Measurements from ENCODE around the gene SERPINB6. TPM values are rescaled to one million over a fixed set of nuclear protein-coding genes. Genes with fewer than 3 reads are reported as not detected.
A peak's percentile ranks its signal among the peaks of the same experiment; 100 is the strongest.

SERPINB6 gene
- total RNA-seq, 1 donor from 2014 or later, result 56.1 TPM

GRCh38 chr6:2989332-2990247 is 18.2 kb upstream of the SERPINB6 start:
- DNase-seq (peak; percentile 58), ATAC-seq (ENCODE audit: low read depth) (peak; percentile 67)
- ChIA-PET CTCF (interaction anchor here (1.0 to 4.8 kb wide), 21 partner anchors 10 to 270 kb away, joined by 3 to 62 read pairs (median 8); partner anchors contain the start of genes NQO2, RIPK1 and SERPINB1), POLR2A (interaction anchor here (0.5 to 3.9 kb wide), 42 partner anchors 10 to 1149 kb away, joined by 3 to 77 read pairs (median 11); partner anchors contain the start of genes BPHL, NQO2, RIPK1 and SERPINB1)
- intact Hi-C loops (cut with micrococcal nuclease), result loop anchor here (1.0 to 10.0 kb wide), 14 partner anchors 10 to 1035 kb away; partner anchors contain the start of genes BPHL, NQO2, SERPINB1 and SERPINB6
- H3K27ac Mint-ChIP-seq, result peak overlapping the region; percentile 99
- no peak for TF ChIP-seq CTCF (IDR thresholded peaks at IDR 0.05)
- H3K36me3 Mint-ChIP-seq (ENCODE audit: low read depth), result peaks cover 13% of the 10 kb centered on the region
- H3K4me3 Mint-ChIP-seq, result peak overlapping the region; percentile 93
- H3K27me3 Mint-ChIP-seq, result no peaks in the 10 kb centered on the region
- H3K4me1 Mint-ChIP-seq, result peaks cover 21% of the 10 kb centered on the region
- H3K9me3 Mint-ChIP-seq, result no peaks in the 10 kb centered on the region

- ChIA-PET CTCF (interaction anchor here (0.6 to 4.8 kb wide), 21 partner anchors 11 to 263 kb away, joined by 3 to 62 read pairs (median 7); partner anchors contain the start of genes NQO2, RIPK1 and SERPINB1), POLR2A (interaction anchor here (0.5 to 3.9 kb wide), 34 partner anchors 9 to 1033 kb away, joined by 3 to 77 read pairs (median 14); partner anchors contain the start of genes NQO2, RIPK1, SERPINB1 and SERPINB6)
- peak overlapping the region; percentile 93 for H3K4me3 Mint-ChIP-seq
- no peak for TF ChIP-seq CTCF (IDR thresholded peaks at IDR 0.05)
- ATAC-seq (ENCODE audit: low read depth) (peak; percentile 83), DNase-seq (peak; percentile 87)
- H3K27me3 Mint-ChIP-seq, result peaks cover under 1% of the 10 kb centered on the region
- peaks cover 13% of the 10 kb centered on the region for H3K36me3 Mint-ChIP-seq (ENCODE audit: low read depth)
- H3K27ac Mint-ChIP-seq, result peak overlapping the region; percentile 99
- intact Hi-C loops (cut with micrococcal nuclease), result loop anchor here (1.0 to 2.0 kb wide), 13 partner anchors 11 to 250 kb away; partner anchors contain the start of genes BPHL, NQO2, SERPINB1 and SERPINB6
- peaks cover 21% of the 10 kb centered on the region for H3K4me1 Mint-ChIP-seq
- H3K9me3 Mint-ChIP-seq, result no peaks in the 10 kb centered on the region
Measured at GRCh38 chr6:2988426-2989331, 17.3 kb upstream of the SERPINB6 start.

- CTCF ChIA-PET, result interaction anchor here (0.9 to 4.8 kb wide), 10 partner anchors 14 to 197 kb away, joined by 3 to 62 read pairs (median 14); partner anchors contain the start of gene SERPINB1
- peaks cover 6% of the 10 kb centered on the region for H3K27me3 Mint-ChIP-seq
- POLR2A ChIA-PET, result interaction anchor here (0.7 to 3.9 kb wide), 18 partner anchors 11 to 197 kb away, joined by 5 to 77 read pairs (median 23); partner anchors contain the start of genes NQO2, RIPK1, SERPINB1 and SERPINB6
- H3K36me3 Mint-ChIP-seq (ENCODE audit: low read depth), result peaks cover 13% of the 10 kb centered on the region
- peaks cover 21% of the 10 kb centered on the region for H3K4me1 Mint-ChIP-seq
- intact Hi-C loops (cut with micrococcal nuclease), result loop anchor here (1.0 to 2.0 kb wide), 3 partner anchors 131 to 250 kb away; partner anchors contain the start of gene BPHL
- peak overlapping the region; percentile 89 for H3K27ac Mint-ChIP-seq
- no peaks in the 10 kb centered on the region for H3K9me3 Mint-ChIP-seq
- peak overlapping the region; percentile 93 for H3K4me3 Mint-ChIP-seq
- DNase-seq (no peak), ATAC-seq (ENCODE audit: low read depth) (no peak)
- TF ChIP-seq CTCF (IDR thresholded peaks at IDR 0.05), result no peak
Measured at GRCh38 chr6:2988094-2988425, 16.7 kb upstream of the SERPINB6 start.

- Mint-ChIP-seq H3K36me3 (ENCODE audit: low read depth) (peaks cover 13% of the 10 kb centered on the region), H3K4me3 (no peak overlapping the region), H3K9me3 (no peaks in the 10 kb centered on the region), H3K27ac (no peak overlapping the region), H3K27me3 (peaks cover 8% of the 10 kb centered on the region), H3K4me1 (peaks cover 21% of the 10 kb centered on the region)
- DNase-seq (no peak), ATAC-seq (ENCODE audit: low read depth) (no peak)
- ChIA-PET POLR2A (interaction anchor here (0.7 to 1.1 kb wide), 4 partner anchors 31 to 89 kb away, joined by 3 read pairs; partner anchors contain the start of gene RIPK1), CTCF (interaction anchor here (1.4 to 4.8 kb wide), 4 partner anchors 35 to 195 kb away, joined by 3 to 62 read pairs (median 32); no protein-coding TSS in a partner anchor)
- TF ChIP-seq CTCF (IDR thresholded peaks at IDR 0.05), result no peak
- intact Hi-C loops (cut with micrococcal nuclease), result no loop called here
Measured at GRCh38 chr6:2986722-2987221, 15.4 kb upstream of the SERPINB6 start.
